Karpas-422 (cell line): ENCODE data around the gene RAPGEF4. TPM values are rescaled to one million over a fixed set of nuclear protein-coding genes. Genes with fewer than 3 reads are reported as not detected.

Experiments used
- DNase-seq: peaks from one replicate; pipeline ENCODE4 v3.0.0-alpha.2; 2015
- H2AFZ ChIP-seq: fragments of 200-600 bp; sonication (generic); 2 replicates; pipeline ENCODE4 v1.6.1; 2014; ENCODE audit warnings: antibody characterized with exemption, low read length, mixed read lengths
- H3K27ac ChIP-seq: fragments of 200-600 bp; sonication (generic); 2 replicates; pipeline ENCODE4 v1.5.1; 2014; ENCODE audit warnings: mild to moderate bottlenecking, low read length, moderate library complexity
- H3K27me3 ChIP-seq: fragments of 200-600 bp; sonication (generic); 2 replicates; pipeline ENCODE4 v1.6.1; 2014; ENCODE audit warnings: low read length, mixed read lengths
- H3K36me3 ChIP-seq: fragments of 200-600 bp; sonication (generic); 2 replicates; pipeline ENCODE4 v1.6.1; 2014; ENCODE audit warnings: low read length, mixed read lengths; ENCODE audit not compliant: insufficient read depth
- H3K4me1 ChIP-seq: fragments of 200-600 bp; sonication (generic); 2 replicates; pipeline ENCODE4 v1.6.1; 2014; ENCODE audit warnings: mild to moderate bottlenecking, low read length, mixed read lengths
- H3K4me2 ChIP-seq: fragments of 200-600 bp; sonication (generic); 2 replicates; pipeline ENCODE4 v1.6.1; 2014; ENCODE audit warnings: low read length, low read depth, mild to moderate bottlenecking; ENCODE audit not compliant: poor library complexity, severe bottlenecking
- H3K4me3 ChIP-seq: fragments of 200-600 bp; sonication (generic); 2 replicates; pipeline ENCODE4 v1.5.1; 2014; ENCODE audit warnings: mild to moderate bottlenecking, antibody characterized with exemption, low read length, mixed read lengths
- H3K79me2 ChIP-seq: fragments of 200-600 bp; sonication (generic); 2 replicates; pipeline ENCODE4 v1.6.1; 2014; ENCODE audit warnings: mild to moderate bottlenecking, low read length, mixed read lengths
- H3K9ac ChIP-seq: fragments of 200-600 bp; sonication (generic); 2 replicates; pipeline ENCODE4 v1.6.0; 2014; ENCODE audit warnings: low read length
- H3K9me2 ChIP-seq: fragments of 200-600 bp; sonication (generic), shearing (Covaris generic); replicated peaks from 2 replicates; pipeline ENCODE4 v1.6.0; 2014; ENCODE audit warnings: mild to moderate bottlenecking, low read length, moderate library complexity; ENCODE audit not compliant: insufficient read depth
- H3K9me3 ChIP-seq: fragments of 300-700, 200-600 bp; sonication (generic); 2 replicates; pipeline ENCODE4 v1.6.1; 2014; ENCODE audit warnings: low read length, mixed read lengths
- H4K20me1 ChIP-seq: fragments of 200-600 bp; sonication (generic); 2 replicates; pipeline ENCODE4 v1.6.1; 2014; ENCODE audit warnings: mild to moderate bottlenecking, antibody characterized with exemption, low read length, low read depth; ENCODE audit not compliant: insufficient read depth
- total RNA-seq: library from RNA; depleted of rRNA; stranded (reverse); fragments of >200 nt; shearing (Covaris generic); gene quantifications from 2 replicates; pipeline ENCODE4 v1.2.3, GENCODE V29; 2014; ENCODE audit warnings: low replicate concordance

The RAPGEF4 gene
- total RNA-seq, 1 experiment from 2014 or later: 0.97 TPM

DNA sequence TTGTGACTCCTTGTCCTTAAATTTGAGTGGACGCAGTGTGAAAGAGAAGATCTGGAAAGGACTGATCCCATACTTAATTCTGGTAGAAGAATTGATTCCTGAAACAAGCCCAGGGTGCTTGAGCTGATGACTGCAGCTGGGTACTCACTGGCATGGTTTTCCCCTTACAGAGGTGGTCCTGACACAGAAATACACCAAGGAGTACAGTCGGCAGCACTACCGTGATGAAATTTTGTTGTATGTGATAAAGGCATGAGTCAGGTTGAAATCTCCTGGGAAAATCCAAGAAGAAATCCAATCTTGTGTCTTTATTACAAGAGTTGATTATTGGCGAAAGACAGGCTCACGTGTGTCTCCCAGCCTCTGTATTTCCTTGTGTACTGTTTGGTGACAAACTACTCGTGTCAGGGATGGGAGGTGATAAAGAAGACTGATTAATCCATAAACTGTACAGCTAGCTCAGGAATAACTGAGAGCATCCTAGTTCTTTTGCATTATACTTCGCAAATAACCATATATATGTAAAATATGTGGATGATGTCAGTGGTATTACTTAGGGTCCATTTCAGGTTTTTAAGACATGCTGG lies 76.6 kb downstream of the RAPGEF4 start:
- no peaks in the 10 kb centered on the region for H3K36me3 ChIP-seq
- H3K9me3 ChIP-seq: no peaks in the 10 kb centered on the region
- no peaks in the 10 kb centered on the region; the same call in 1 of the 2 replicates for H3K27me3 ChIP-seq
- H3K4me3 ChIP-seq: no peak overlapping the region
- no peaks in the 10 kb centered on the region for H4K20me1 ChIP-seq
- no peaks in the 10 kb centered on the region for H3K9me2 ChIP-seq
- H3K9ac ChIP-seq: no peak overlapping the region
- H3K4me2 ChIP-seq: no peak overlapping the region
- no peak overlapping the region for H2AFZ ChIP-seq
- no peaks in the 10 kb centered on the region for H3K4me1 ChIP-seq
- no peak for DNase-seq
- no peak overlapping the region for H3K27ac ChIP-seq
- H3K79me2 ChIP-seq: no peaks in the 10 kb centered on the region

DNA sequence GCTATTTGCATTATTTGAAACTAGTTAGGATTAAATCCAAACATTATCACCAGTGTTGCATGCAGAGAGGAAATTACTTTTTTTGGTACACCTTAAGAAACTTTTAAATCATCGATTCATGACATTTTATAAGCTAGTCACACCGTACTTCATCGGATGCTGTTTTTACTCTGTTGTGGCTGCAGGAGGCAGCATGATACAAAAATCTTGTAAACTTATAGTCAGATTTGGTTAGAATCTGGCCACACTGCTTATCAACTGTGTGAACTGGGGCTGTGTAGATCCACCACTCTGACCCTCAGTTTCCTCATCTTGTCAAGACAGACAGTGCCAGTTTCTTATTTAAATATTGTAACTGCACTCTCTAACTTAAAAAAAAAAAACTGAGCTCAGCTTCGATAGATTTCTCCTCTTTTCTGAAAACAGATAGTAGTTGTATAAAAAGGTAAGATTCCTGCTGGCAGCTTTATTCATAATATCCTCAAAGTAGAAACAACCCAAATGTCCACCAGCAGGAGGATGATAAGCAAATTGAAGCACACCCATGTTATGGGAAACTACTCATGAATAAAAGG lies 77.8 kb downstream of the RAPGEF4 start:
- H3K9me2 ChIP-seq: no peaks in the 10 kb centered on the region
- H3K4me2 ChIP-seq: no peak overlapping the region
- no peak overlapping the region for H2AFZ ChIP-seq
- H4K20me1 ChIP-seq: no peaks in the 10 kb centered on the region
- H3K4me3 ChIP-seq: no peak overlapping the region
- H3K27me3 ChIP-seq: no peaks in the 10 kb centered on the region; the same call in 1 of the 2 replicates
- no peak overlapping the region for H3K27ac ChIP-seq
- H3K4me1 ChIP-seq: no peaks in the 10 kb centered on the region
- H3K9me3 ChIP-seq: no peaks in the 10 kb centered on the region
- H3K36me3 ChIP-seq: no peaks in the 10 kb centered on the region
- H3K79me2 ChIP-seq: no peaks in the 10 kb centered on the region
- no peak for DNase-seq
- H3K9ac ChIP-seq: no peak overlapping the region

- Histone ChIP-seq H3K9ac (no peak overlapping the region), H3K4me2 (no peak overlapping the region), H3K27me3 (no peaks in the 10 kb centered on the region; the same call in 1 of the 2 replicates), H3K9me2 (no peaks in the 10 kb centered on the region), H3K27ac (no peak overlapping the region), H3K36me3 (no peaks in the 10 kb centered on the region), H4K20me1 (no peaks in the 10 kb centered on the region), H3K79me2 (no peaks in the 10 kb centered on the region), H3K4me3 (no peak overlapping the region), H3K9me3 (no peaks in the 10 kb centered on the region), H2AFZ (no peak overlapping the region), H3K4me1 (no peaks in the 10 kb centered on the region)
- DNase-seq: no peak
These were observed 81.8 kb downstream of the RAPGEF4 start for GRCh38 chr2:172817411-172817810.

DNA sequence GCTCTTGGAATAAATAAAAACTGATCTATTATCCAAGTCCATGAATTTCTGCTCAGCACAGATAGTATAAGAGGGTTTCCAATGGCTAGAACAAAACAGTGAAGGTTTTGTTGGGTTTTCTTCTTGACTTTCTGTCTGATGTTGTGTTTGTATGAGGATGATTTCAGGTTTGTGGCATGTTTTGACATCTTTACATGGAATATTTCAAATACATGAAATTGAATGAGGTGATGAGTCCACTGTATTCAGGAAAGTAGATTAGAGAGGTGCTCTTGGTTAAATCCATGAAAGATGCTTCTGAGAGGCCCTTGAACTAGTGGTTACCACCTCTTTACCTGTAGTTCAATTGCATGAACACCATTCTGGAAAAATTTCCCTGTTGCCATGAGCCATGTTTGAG lies 84.3 kb downstream of the RAPGEF4 start:
- DNase-seq: no peak
- Histone ChIP-seq H3K4me1 (no peaks in the 10 kb centered on the region), H4K20me1 (no peaks in the 10 kb centered on the region), H3K27ac (no peak overlapping the region), H3K4me2 (no peak overlapping the region), H2AFZ (no peak overlapping the region), H3K9ac (no peak overlapping the region), H3K9me2 (no peaks in the 10 kb centered on the region), H3K79me2 (no peaks in the 10 kb centered on the region), H3K27me3 (no peaks in the 10 kb centered on the region; the same call in 1 of the 2 replicates), H3K4me3 (no peak overlapping the region), H3K36me3 (no peaks in the 10 kb centered on the region), H3K9me3 (no peaks in the 10 kb centered on the region)

GRCh38 chr2:172821370-172822338 lies 86.0 kb downstream of the RAPGEF4 start:
- Histone ChIP-seq H3K9ac (no peak overlapping the region), H3K36me3 (no peaks in the 10 kb centered on the region), H4K20me1 (no peaks in the 10 kb centered on the region), H3K9me2 (no peaks in the 10 kb centered on the region), H3K4me3 (no peak overlapping the region), H3K4me1 (no peaks in the 10 kb centered on the region), H3K27me3 (no peaks in the 10 kb centered on the region), H3K27ac (no peak overlapping the region), H3K9me3 (no peaks in the 10 kb centered on the region), H3K79me2 (no peaks in the 10 kb centered on the region), H2AFZ (no peak overlapping the region), H3K4me2 (no peak overlapping the region)
- DNase-seq: no peak

DNA sequence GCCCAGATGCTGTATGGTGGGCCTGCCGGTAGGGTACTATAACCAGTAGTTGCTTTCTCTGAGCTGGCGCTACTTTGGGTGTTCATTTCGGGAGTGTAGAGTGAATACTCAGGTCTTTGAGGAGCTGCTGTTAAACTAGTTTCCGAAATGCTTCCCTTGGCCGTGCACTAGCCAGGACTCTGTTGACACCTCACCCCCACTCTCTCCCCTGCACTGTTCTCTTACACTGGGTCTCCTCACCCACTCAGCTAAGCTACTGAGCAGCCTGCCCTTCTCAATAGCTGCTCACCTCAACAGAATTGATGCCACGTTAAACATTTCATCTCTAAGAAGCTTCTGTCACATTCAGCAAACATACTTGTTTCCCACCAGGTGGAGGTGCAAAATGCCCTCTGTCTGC lies 86.9 kb downstream of the RAPGEF4 start:
- no peaks in the 10 kb centered on the region for H3K9me2 ChIP-seq
- H3K4me3 ChIP-seq: no peak overlapping the region
- DNase-seq: no peak
- no peak overlapping the region for H3K9ac ChIP-seq
- no peaks in the 10 kb centered on the region for H3K79me2 ChIP-seq
- no peaks in the 10 kb centered on the region for H3K4me1 ChIP-seq
- no peak overlapping the region for H3K27ac ChIP-seq
- H3K27me3 ChIP-seq: no peaks in the 10 kb centered on the region
- H3K4me2 ChIP-seq: no peak overlapping the region
- H3K9me3 ChIP-seq: no peaks in the 10 kb centered on the region
- no peaks in the 10 kb centered on the region for H3K36me3 ChIP-seq
- no peak overlapping the region for H2AFZ ChIP-seq
- no peaks in the 10 kb centered on the region for H4K20me1 ChIP-seq

DNA sequence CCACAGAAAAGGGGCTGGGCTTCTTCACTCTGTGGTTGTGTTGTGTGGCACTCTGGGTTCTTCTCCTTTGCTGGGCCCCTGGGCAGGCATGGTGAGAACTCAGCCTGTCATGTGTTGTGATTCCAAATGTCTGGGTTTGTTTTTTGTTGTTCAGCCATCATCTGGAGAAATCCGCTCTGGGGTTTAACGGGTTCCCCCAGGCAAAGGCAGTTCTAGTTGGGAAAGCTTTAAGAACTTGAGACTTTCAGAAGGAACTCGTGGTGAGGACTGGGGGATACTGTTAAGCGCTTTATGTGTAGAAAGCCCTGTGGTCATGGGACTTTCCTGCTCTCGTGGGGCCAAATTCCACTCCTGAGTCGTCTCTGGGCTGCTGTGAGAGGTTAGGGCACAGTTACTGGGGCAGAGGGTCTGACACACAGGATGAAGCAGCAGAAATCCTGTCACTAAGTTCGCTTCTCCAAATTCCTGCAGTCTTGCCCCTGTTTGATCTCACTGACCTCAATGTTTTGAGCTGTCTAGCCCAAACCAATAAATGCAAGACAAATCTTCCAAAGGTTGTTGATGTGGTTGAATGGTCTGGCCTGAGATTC lies 87.7 kb downstream of the RAPGEF4 start:
- no peaks in the 10 kb centered on the region for H4K20me1 ChIP-seq
- H2AFZ ChIP-seq: no peak overlapping the region
- DNase-seq: no peak
- H3K9ac ChIP-seq: no peak overlapping the region
- no peaks in the 10 kb centered on the region for H3K9me2 ChIP-seq
- H3K27ac ChIP-seq: no peak overlapping the region
- H3K27me3 ChIP-seq: no peaks in the 10 kb centered on the region
- no peaks in the 10 kb centered on the region for H3K4me1 ChIP-seq
- H3K9me3 ChIP-seq: no peaks in the 10 kb centered on the region
- no peak overlapping the region for H3K4me3 ChIP-seq
- no peaks in the 10 kb centered on the region for H3K79me2 ChIP-seq
- H3K36me3 ChIP-seq: no peaks in the 10 kb centered on the region
- H3K4me2 ChIP-seq: no peak overlapping the region

- DNase-seq: no peak
- Histone ChIP-seq H3K79me2 (no peaks in the 10 kb centered on the region), H3K4me3 (no peak overlapping the region), H2AFZ (no peak overlapping the region), H3K9me2 (no peaks in the 10 kb centered on the region), H3K9ac (no peak overlapping the region), H4K20me1 (no peaks in the 10 kb centered on the region), H3K4me1 (no peaks in the 10 kb centered on the region), H3K9me3 (no peaks in the 10 kb centered on the region), H3K36me3 (no peaks in the 10 kb centered on the region), H3K27ac (no peak overlapping the region), H3K4me2 (no peak overlapping the region), H3K27me3 (no peaks in the 10 kb centered on the region)
These were observed 90.9 kb downstream of the RAPGEF4 start for GRCh38 chr2:172826522-172826921.
